Subcutaneous abdominal adipose tissue (tissue), 5 donors: ENCODE results near the gene SLC27A2.
"Not testable (repeated sequence)": the region's sequence is repeated elsewhere in the genome, so short reads cannot be mapped to it uniquely, and the experiment has no call there.

ENCODE experiments used
- H3K27ac ChIP-seq: one replicate; pipeline ENCODE4 v1.7.0; 2013; ENCODE audit warnings: low read depth, mild to moderate bottlenecking, inconsistent platforms, low read length, moderate library complexity
- H3K27me3 ChIP-seq, 5 donors: one replicate each; pipeline ENCODE4 v1.7.0; 2013; ENCODE audit warnings: low read length in 5 of 5, inconsistent platforms in 1 of 5; ENCODE audit not compliant: control insufficient read depth in 5 of 5, insufficient read depth in 4 of 5
- H3K36me3 ChIP-seq, 5 donors: one replicate each; pipeline ENCODE4 v1.7.0; 2013; ENCODE audit warnings: low read length in 5 of 5; ENCODE audit not compliant: control insufficient read depth in 5 of 5, insufficient read depth in 5 of 5
- H3K4me1 ChIP-seq, 5 donors: one replicate each; pipeline ENCODE4 v1.7.0; 2013; ENCODE audit warnings: low read length in 5 of 5, mild to moderate bottlenecking in 3 of 5, moderate library complexity in 1 of 5; ENCODE audit not compliant: control insufficient read depth in 5 of 5, insufficient read depth in 5 of 5
- H3K4me3 ChIP-seq, 5 donors: one replicate each; pipeline ENCODE4 v1.7.0; 2013; ENCODE audit warnings: low read length in 5 of 5, low read depth in 1 of 5
- H3K9ac ChIP-seq, 5 donors: one replicate each; pipeline ENCODE4 v1.7.0; 2013; ENCODE audit warnings: low read length in 5 of 5, mild to moderate bottlenecking in 4 of 5, moderate library complexity in 3 of 5
- H3K9me3 ChIP-seq, 5 donors: one replicate each; pipeline ENCODE4 v1.7.0; 2013; ENCODE audit warnings: low read length in 5 of 5; ENCODE audit not compliant: control insufficient read depth in 5 of 5
- donor health status: healthy.
- donor health status: healthy.
- donor health status: healthy.
- donor health status: healthy.
- donor health status: healthy.

Gene SLC27A2

DNA sequence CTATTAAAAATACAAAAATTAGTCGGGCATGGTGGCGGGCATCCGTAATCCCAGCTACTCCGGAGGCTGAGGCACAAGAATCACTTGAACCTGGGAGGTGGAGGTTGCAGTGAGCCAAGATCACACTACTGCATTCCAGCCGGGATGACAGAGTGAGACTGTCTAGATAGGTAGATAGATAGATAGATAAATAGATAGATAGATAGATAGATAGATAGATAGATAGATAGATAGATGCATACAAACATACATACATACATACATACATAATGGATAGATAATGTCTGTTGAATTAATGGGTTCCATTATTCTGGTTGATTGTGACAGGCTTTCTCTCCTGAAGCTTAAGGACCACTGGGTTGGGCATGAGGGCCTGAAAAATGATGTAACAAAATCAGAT lies 6.8 kb downstream of the SLC27A2 start:
- H3K9me3 ChIP-seq, H3K4me3 ChIP-seq, H3K4me1 ChIP-seq: not testable (repeated sequence)

DNA sequence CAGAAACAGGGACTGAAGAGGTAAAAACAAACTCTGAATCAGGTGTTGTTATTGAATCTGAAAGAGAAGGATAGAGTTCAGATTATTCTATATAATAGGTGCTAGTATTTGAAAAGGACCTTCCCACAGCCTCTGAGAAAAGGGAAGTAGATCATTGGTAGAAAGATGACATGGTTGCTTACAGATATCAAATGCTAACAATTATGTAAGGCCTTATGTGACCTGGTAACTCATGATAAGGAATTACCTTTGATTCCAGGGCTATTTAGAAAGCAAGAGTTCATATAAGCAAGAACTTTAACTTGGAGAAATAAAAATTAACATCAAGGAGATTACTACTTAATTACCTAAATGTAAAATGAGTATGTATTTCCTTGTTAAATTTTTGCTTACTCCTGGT lies 7.6 kb downstream of the SLC27A2 start:
- Histone ChIP-seq H3K4me1 (peaks cover 0 to 5% (median 4%) of the 10 kb centered on the region in 5 donors), H3K4me3 (no peak overlapping the region), H3K27ac (no peak overlapping the region), H3K9ac (no peak overlapping the region), H3K9me3 (no peaks in the 10 kb centered on the region), H3K27me3 (no peaks in the 10 kb centered on the region), H3K36me3 (no peaks in the 10 kb centered on the region)

More for the DNA sequence above, 6.8 kb downstream of the SLC27A2 start:
- not testable (repeated sequence) for H3K27ac ChIP-seq, H3K9ac ChIP-seq, H3K36me3 ChIP-seq, H3K27me3 ChIP-seq

DNA sequence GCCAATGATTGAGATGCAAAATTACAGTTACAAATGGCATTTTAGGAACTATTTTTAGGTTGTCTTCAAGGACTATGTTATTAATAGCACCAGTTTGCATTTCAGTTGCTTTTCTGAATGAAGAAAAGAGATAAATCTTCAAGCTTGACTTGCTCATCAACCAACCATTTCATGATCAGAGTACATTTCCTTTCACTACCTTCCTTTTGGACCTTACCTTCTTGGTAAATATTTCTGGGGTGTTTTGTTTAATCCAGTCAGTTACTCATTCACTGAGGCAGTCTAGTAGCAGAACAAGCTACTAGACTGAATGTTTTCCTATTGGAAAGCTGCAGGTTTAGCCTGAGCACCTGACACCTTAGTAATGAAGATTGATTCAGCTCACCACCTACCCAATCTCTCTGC lies 8.2 kb downstream of the SLC27A2 start:
- Histone ChIP-seq H3K36me3 (no peaks in the 10 kb centered on the region), H3K9me3 (no peaks in the 10 kb centered on the region), H3K27ac (no peak overlapping the region), H3K27me3 (no peaks in the 10 kb centered on the region), H3K4me1 (peaks cover 0 to 5% (median 2%) of the 10 kb centered on the region in 5 donors), H3K4me3 (no peak overlapping the region), H3K9ac (no peak overlapping the region)

DNA sequence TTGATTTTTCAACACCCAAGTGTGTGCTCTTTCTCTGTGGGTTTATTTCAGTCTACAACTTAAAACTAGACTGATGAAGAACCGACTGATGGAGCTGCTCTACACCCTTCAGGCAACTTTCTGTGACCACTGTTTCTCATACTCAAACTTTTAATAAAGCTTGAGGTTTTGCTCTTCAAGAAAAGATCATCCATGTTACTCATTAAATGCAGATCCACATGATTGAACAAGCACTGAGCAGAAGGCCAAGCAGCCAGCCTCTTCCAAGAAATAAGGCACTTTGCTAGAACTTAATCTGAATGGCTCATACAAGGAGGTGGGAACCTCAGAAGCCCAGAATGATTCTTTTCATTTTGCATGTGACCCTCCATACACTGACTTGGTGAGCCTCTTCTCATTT lies 8.7 kb downstream of the SLC27A2 start:
- Histone ChIP-seq H3K4me3 (no peak overlapping the region), H3K9me3 (no peaks in the 10 kb centered on the region), H3K9ac (no peak overlapping the region), H3K36me3 (no peaks in the 10 kb centered on the region), H3K27ac (no peak overlapping the region), H3K4me1 (peaks cover 0 to 5% (median 0%) of the 10 kb centered on the region in 5 donors), H3K27me3 (no peaks in the 10 kb centered on the region)

DNA sequence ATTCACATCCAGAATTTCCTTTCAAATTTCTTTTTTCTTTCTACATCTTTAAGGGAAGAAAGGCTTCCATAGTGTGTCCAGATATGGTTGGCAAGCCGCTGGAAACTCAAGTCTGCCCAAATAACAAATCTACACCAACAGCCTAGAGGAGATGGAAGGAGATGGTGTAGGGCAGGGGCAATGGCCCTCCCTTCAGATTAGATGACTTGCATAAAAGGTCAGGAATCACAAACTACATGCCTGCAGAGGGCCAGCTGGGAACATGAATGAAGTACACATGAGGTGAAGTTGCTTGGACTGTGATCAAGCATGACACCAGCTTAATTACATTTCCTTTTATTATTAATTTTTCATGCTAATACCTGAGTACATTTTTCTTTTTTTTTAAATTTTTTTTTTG lies 10.2 kb downstream of the SLC27A2 start:
- Histone ChIP-seq H3K9ac (no peak overlapping the region), H3K27me3 (no peaks in the 10 kb centered on the region), H3K36me3 (no peaks in the 10 kb centered on the region), H3K27ac (no peak overlapping the region), H3K4me1 (peaks cover 0 to 5% (median 0%) of the 10 kb centered on the region in 5 donors), H3K4me3 (no peak overlapping the region), H3K9me3 (no peaks in the 10 kb centered on the region)

DNA sequence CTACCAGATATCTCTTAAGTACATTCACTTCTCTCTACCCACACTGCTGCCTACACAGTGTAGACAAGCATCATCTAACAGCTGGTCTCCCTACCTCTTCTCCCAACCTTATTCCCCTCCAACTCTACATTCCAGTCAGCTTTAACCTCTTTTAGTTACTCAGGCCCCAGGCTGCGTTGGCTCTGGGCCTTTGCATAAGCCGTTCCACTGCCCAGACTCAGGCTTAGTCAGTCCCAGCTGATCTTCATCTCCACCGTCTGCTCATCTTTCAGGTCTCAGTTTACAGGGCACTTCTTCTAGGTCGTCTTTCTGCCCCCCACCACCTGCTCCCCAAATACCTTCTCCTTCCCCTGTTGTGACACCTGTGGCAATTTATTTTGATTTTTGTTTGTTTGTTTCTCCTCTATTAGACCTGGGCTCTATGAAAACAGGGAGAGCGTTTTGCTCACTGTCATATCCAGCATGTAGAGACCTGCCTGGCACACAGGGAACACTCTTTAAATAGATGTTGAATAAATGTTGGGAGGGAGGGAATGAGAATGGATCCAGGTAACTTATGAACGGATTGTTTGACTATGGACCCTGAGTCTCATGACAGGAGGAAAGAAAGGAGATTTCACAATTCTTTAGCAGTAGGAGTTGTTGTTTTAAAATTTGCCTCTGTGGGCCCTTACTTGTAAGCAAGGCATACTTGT lies 11.1 kb downstream of the SLC27A2 start:
- Histone ChIP-seq H3K27ac (no peak overlapping the region), H3K4me1 (peaks cover 0 to 3% (median 0%) of the 10 kb centered on the region in 5 donors), H3K36me3 (no peaks in the 10 kb centered on the region), H3K9ac (no peak overlapping the region), H3K9me3 (no peaks in the 10 kb centered on the region), H3K4me3 (no peak overlapping the region), H3K27me3 (no peaks in the 10 kb centered on the region)

DNA sequence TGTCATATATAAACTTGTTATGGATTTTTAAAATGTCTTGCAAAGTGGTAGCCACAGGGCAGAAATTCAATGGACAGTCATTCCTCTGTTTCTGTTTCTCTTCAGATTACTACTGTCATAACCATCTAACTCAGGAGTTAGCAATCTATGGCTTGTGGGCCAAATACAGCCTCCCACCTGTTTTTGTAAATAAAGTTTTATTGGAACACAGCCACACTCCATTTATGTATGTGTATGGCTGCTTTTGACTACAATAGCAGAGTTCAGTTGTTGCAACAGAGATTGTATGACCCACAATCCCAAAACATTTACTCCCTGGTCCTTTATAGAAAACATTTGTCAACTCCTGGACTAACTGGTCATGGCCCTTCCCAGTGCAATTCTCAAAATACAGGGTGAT lies 20.0 kb downstream of the SLC27A2 start:
- no peaks in the 10 kb centered on the region for H3K4me1 ChIP-seq
- H3K36me3 ChIP-seq: no peaks in the 10 kb centered on the region
- H3K9ac ChIP-seq: no peak overlapping the region
- H3K27ac ChIP-seq: no peak overlapping the region
- no peak overlapping the region for H3K4me3 ChIP-seq
- no peaks in the 10 kb centered on the region for H3K9me3 ChIP-seq
- H3K27me3 ChIP-seq: no peaks in the 10 kb centered on the region

DNA sequence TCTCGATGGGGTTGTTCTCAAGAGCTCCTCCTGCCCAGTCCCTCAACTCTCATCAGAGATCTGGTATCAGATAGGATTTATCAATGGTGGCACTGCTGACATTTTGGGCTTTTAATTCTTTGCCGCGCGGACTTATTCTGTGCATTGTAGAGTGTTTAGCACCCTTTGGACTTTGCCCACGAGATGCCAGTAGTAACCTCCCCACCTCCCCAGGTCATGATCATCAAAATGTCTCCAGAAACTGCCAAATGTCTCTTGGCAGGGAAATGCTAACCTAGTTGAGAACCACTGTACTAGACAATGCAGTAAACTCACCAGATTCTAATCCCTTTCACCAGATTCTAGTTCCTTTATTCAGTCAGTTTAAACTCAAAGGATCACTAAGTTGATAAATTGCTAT lies 24.0 kb downstream of the SLC27A2 start:
- Histone ChIP-seq H3K27me3 (no peaks in the 10 kb centered on the region), H3K4me1 (no peaks in the 10 kb centered on the region), H3K27ac (no peak overlapping the region), H3K4me3 (no peak overlapping the region), H3K36me3 (no peaks in the 10 kb centered on the region), H3K9me3 (no peaks in the 10 kb centered on the region), H3K9ac (no peak overlapping the region)

DNA sequence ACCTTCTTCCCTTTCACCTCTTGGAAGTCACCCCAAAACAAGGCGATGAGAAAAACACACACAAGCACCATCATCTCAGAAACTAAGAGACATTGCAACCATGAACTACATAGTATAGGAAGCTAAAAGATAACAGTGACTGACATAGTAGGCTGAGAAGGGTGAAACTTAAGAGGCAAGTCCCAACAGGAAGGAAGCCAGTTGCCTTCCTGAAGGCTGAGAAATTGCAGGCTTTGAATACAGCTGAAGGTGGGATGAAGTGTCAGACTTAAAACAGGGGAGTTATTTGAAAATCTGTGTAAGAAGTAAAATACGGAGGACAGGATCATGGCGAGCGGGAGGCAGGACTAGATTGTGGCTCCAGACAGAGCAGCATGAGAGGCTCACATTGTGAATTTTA lies 27.8 kb downstream of the SLC27A2 start:
- peaks cover 0 to 10% (median 4%) of the 10 kb centered on the region in 5 donors for H3K9me3 ChIP-seq
- no peak overlapping the region for H3K27ac ChIP-seq
- no peak overlapping the region for H3K9ac ChIP-seq
- no peak overlapping the region for H3K4me3 ChIP-seq
- no peaks in the 10 kb centered on the region for H3K36me3 ChIP-seq
- no peaks in the 10 kb centered on the region for H3K27me3 ChIP-seq
- H3K4me1 ChIP-seq: no peaks in the 10 kb centered on the region

DNA sequence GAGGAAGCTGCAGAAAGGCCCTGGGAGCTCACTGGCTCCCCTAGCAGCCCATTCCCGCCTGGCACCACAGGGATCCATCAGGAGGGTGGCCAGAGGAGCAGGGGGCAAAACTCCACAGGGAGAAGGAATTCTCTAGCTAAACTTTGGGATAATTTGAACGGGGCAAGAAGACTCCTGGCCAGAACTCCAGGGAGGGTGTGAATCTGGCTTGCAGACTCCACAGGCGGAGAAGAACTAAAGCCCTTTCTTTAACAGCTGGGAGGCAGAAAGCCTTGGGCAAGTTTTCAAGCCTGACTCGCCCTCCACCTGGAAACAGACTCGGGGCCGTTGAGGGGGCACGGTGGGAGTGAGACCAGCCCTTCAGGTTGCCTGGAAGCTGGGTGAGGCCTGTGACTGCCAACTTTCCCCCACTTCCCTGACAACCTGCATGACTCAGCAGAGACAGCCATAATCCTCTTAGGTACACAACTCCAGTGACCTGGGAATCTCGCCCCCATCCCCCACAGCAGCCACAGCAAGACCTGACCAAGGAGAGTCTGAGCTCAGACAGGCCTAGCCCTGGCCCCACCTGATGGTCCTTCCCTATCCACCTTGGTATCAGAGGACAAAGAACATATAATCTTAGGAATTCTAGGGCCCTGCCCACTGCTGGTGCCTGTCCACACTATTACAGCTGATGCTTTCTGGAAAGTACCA lies 28.6 kb downstream of the SLC27A2 start:
- H3K9ac ChIP-seq: no peak overlapping the region
- no peak overlapping the region for H3K4me3 ChIP-seq
- H3K9me3 ChIP-seq: peaks cover 0 to 10% (median 4%) of the 10 kb centered on the region in 5 donors
- no peaks in the 10 kb centered on the region for H3K4me1 ChIP-seq
- H3K27ac ChIP-seq: no peak overlapping the region
- H3K27me3 ChIP-seq: no peaks in the 10 kb centered on the region
- no peaks in the 10 kb centered on the region for H3K36me3 ChIP-seq
